Body of pancreas (tissue), 4 donors: ENCODE data around the gene HSPA12B.

Experiments used
- CTCF ChIP-seq, 7 experiments: fragments of 450-650 bp in 4 of 7; fragments of 200-600 bp in 3 of 7; sonication (generic) in 3 of 7; IDR thresholded peaks; one replicate each; pipeline ENCODE4 v1.5.1; 2016 to 2019; ENCODE audit warnings: antibody characterized with exemption in 7 of 7
- POLR2A ChIP-seq, 3 donors: fragments of 450-650 bp; IDR thresholded peaks; one replicate each; pipeline ENCODE4 v1.6.1; 2016; ENCODE audit warnings: antibody characterized with exemption in 3 of 3, mild to moderate bottlenecking in 2 of 3

DNA sequence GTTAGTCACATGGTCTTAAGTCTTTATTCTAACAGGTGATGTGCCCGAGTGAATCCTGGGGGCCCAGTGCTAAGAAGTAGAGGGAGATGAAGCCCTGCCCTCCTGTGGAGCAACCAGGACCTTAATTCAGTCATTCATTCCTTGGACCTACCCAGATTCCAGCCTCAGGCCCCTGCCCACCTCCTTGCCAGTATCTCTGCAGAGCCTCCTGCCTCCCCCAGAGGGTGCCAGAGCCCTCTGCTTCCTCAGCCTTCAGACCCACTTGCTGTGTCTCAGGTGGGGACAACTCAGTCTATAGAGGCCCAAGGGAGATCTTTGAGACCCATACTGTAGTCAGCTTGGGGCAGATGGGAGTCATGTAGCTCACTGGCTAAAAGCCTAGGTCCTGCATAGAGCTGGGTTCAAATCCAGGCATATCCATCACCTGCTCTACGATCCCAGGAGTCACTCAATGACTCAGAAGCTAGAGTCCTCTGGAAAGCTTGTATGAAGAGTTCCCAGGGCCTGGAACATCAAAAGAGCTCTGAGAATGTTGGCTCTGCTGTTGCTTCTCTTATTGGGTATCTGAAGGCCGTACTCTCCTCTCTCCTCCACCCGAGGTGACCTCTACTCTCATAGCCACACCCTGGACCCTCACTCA, 16.2 kb upstream of the HSPA12B start:
- TF ChIP-seq POLR2A (IDR thresholded peaks at IDR 0.05) (no peak), CTCF (IDR thresholded peaks at IDR 0.05) (peak in 6 of 7 experiments; percentile 31 to 54 (median 44))
